Duodenal mucosa (tissue), 2 donors: Measurements from ENCODE around the gene PVR.

ENCODE experiments used
- H3K27ac ChIP-seq: one replicate; pipeline ENCODE4 v1.7.0; 2013; ENCODE audit warnings: low read depth, low read length
- H3K27me3 ChIP-seq, 2 donors: one replicate each; pipeline ENCODE4 v1.7.0; 2013; ENCODE audit warnings: low read length in 2 of 2, control low read depth in 1 of 2; ENCODE audit not compliant: insufficient read depth in 2 of 2, control insufficient read depth in 1 of 2
- H3K36me3 ChIP-seq, 2 donors: one replicate each; pipeline ENCODE4 v1.7.0; 2013; ENCODE audit warnings: low read length in 2 of 2, control low read depth in 1 of 2; ENCODE audit not compliant: insufficient read depth in 2 of 2, control insufficient read depth in 1 of 2
- H3K4me1 ChIP-seq, 2 donors: one replicate each; pipeline ENCODE4 v1.7.0; 2013; ENCODE audit warnings: low read length in 2 of 2, control low read depth in 1 of 2; ENCODE audit not compliant: insufficient read depth in 2 of 2, control insufficient read depth in 1 of 2
- H3K4me3 ChIP-seq, 2 donors: one replicate each; pipeline ENCODE4 v1.7.0; 2013; ENCODE audit warnings: low read length in 2 of 2, low read depth in 1 of 2
- H3K9ac ChIP-seq, 2 donors: one replicate each; pipeline ENCODE4 v1.7.0; 2013; ENCODE audit warnings: low read length in 2 of 2, low read depth in 1 of 2
- H3K9me3 ChIP-seq, 2 donors: one replicate each; pipeline ENCODE4 v1.7.0; 2013; ENCODE audit warnings: low read length in 2 of 2, control low read depth in 1 of 2; ENCODE audit not compliant: control insufficient read depth in 1 of 2

Gene PVR

GRCh38 chr19:44642377-44642776 is 1.3 kb upstream of the PVR start:
- H3K4me1 ChIP-seq: peaks cover 14 to 18% of the 10 kb centered on the region in 2 donors
- no peak overlapping the region for H3K27ac ChIP-seq
- H3K9ac ChIP-seq: no peak overlapping the region
- no peaks in the 10 kb centered on the region for H3K9me3 ChIP-seq
- peaks cover 2 to 4% of the 10 kb centered on the region in 2 donors for H3K36me3 ChIP-seq
- H3K4me3 ChIP-seq: no peak overlapping the region
- no peaks in the 10 kb centered on the region for H3K27me3 ChIP-seq

GRCh38 chr19:44644402-44645016 is 799 bp downstream of the PVR start:
- Histone ChIP-seq H3K27me3 (no peaks in the 10 kb centered on the region), H3K4me1 (peaks cover 14 to 17% of the 10 kb centered on the region in 2 donors), H3K27ac (no peak overlapping the region), H3K9me3 (no peaks in the 10 kb centered on the region), H3K36me3 (peaks cover 7 to 22% of the 10 kb centered on the region in 2 donors), H3K9ac (peak overlapping the region; percentile 76 to 80), H3K4me3 (peak overlapping the region; percentile 79 to 97)

GRCh38 chr19:44645407-44646048 is 1.8 kb downstream of the PVR start:
- no peaks in the 10 kb centered on the region for H3K27me3 ChIP-seq
- H3K4me1 ChIP-seq: peaks cover 10 to 11% of the 10 kb centered on the region in 2 donors
- H3K27ac ChIP-seq: no peak overlapping the region
- H3K4me3 ChIP-seq: no peak overlapping the region
- H3K9me3 ChIP-seq: no peaks in the 10 kb centered on the region
- H3K36me3 ChIP-seq: peaks cover 15 to 32% of the 10 kb centered on the region in 2 donors
- no peak overlapping the region for H3K9ac ChIP-seq

GRCh38 chr19:44646049-44646416 is 2.3 kb downstream of the PVR start:
- H3K4me1 ChIP-seq: peaks cover 7 to 10% of the 10 kb centered on the region in 2 donors
- no peak overlapping the region for H3K9ac ChIP-seq
- H3K4me3 ChIP-seq: no peak overlapping the region
- no peaks in the 10 kb centered on the region for H3K9me3 ChIP-seq
- H3K36me3 ChIP-seq: peaks cover 16 to 37% of the 10 kb centered on the region in 2 donors
- H3K27me3 ChIP-seq: no peaks in the 10 kb centered on the region
- no peak overlapping the region for H3K27ac ChIP-seq

- no peak overlapping the region for H3K27ac ChIP-seq
- H3K4me3 ChIP-seq: no peak overlapping the region
- peaks cover 21 to 48% of the 10 kb centered on the region in 2 donors for H3K36me3 ChIP-seq
Observed at GRCh38 chr19:44647144-44647543, 3.4 kb downstream of the PVR start.

GRCh38 chr19:44648631-44649251 is 5.0 kb downstream of the PVR start:
- Histone ChIP-seq H3K9me3 (no peaks in the 10 kb centered on the region), H3K36me3 (peaks cover 25 to 56% of the 10 kb centered on the region in 2 donors), H3K27me3 (no peaks in the 10 kb centered on the region), H3K4me1 (peaks cover 7 to 8% of the 10 kb centered on the region in 2 donors), H3K27ac (no peak overlapping the region), H3K9ac (no peak overlapping the region), H3K4me3 (no peak overlapping the region)

More at GRCh38 chr19:44647144-44647543, 3.4 kb downstream of the PVR start:
- H3K4me1 ChIP-seq: peaks cover 7 to 10% of the 10 kb centered on the region in 2 donors
- no peaks in the 10 kb centered on the region for H3K27me3 ChIP-seq
- no peak overlapping the region for H3K9ac ChIP-seq
- no peaks in the 10 kb centered on the region for H3K9me3 ChIP-seq

- Histone ChIP-seq H3K9me3 (no peaks in the 10 kb centered on the region), H3K27me3 (no peaks in the 10 kb centered on the region), H3K4me1 (peaks cover 4 to 7% of the 10 kb centered on the region in 2 donors), H3K36me3 (peaks cover 25 to 56% of the 10 kb centered on the region in 2 donors), H3K4me3 (no peak overlapping the region), H3K27ac (no peak overlapping the region), H3K9ac (no peak overlapping the region)
Observed at GRCh38 chr19:44649578-44650145, 6.0 kb downstream of the PVR start.

GRCh38 chr19:44653343-44653742 is 9.6 kb downstream of the PVR start:
- H3K4me3 ChIP-seq: no peak overlapping the region
- H3K9ac ChIP-seq: no peak overlapping the region
- peaks cover under 1 to 1% of the 10 kb centered on the region in 2 donors for H3K4me1 ChIP-seq
- H3K36me3 ChIP-seq: peaks cover 36 to 70% of the 10 kb centered on the region in 2 donors
- H3K27me3 ChIP-seq: no peaks in the 10 kb centered on the region
- H3K9me3 ChIP-seq: no peaks in the 10 kb centered on the region
- H3K27ac ChIP-seq: no peak overlapping the region

GRCh38 chr19:44653977-44654774 is 10.5 kb downstream of the PVR start:
- no peaks in the 10 kb centered on the region for H3K27me3 ChIP-seq
- no peaks in the 10 kb centered on the region for H3K9me3 ChIP-seq
- H3K27ac ChIP-seq: no peak overlapping the region
- H3K4me3 ChIP-seq: no peak overlapping the region
- no peaks in the 10 kb centered on the region for H3K4me1 ChIP-seq
- H3K9ac ChIP-seq: no peak overlapping the region
- H3K36me3 ChIP-seq: peaks cover 45 to 70% of the 10 kb centered on the region in 2 donors
